Mesodermal cell (in vitro differentiated cells): ENCODE measurements around the gene ITPK1.

Experiments
- H3K27ac ChIP-seq: 2 replicates; pipeline ENCODE4 v1.7.0; 2013; ENCODE audit warnings: mild to moderate bottlenecking, low read depth, low read length, moderate library complexity; ENCODE audit not compliant: severe bottlenecking
- H3K36me3 ChIP-seq: 2 replicates; pipeline ENCODE4 v1.7.1; 2013; ENCODE audit warnings: mild to moderate bottlenecking, low read length, moderate library complexity; ENCODE audit not compliant: control insufficient read depth, insufficient read depth
- H3K4me1 ChIP-seq: one replicate; pipeline ENCODE4 v1.7.1; 2013; ENCODE audit warnings: mild to moderate bottlenecking, low read length; ENCODE audit not compliant: insufficient read depth, control insufficient read depth, poor library complexity, severe bottlenecking
- H3K4me3 ChIP-seq: 2 replicates; pipeline ENCODE4 v1.7.0; 2013; ENCODE audit warnings: low read length, control low read depth, mild to moderate bottlenecking; ENCODE audit not compliant: insufficient read depth, poor library complexity, severe bottlenecking; ENCODE audit errors: extremely low read depth
- H3K9me3 ChIP-seq: 2 replicates; pipeline ENCODE4 v1.7.1; 2013; ENCODE audit warnings: mild to moderate bottlenecking, low read length, moderate library complexity; ENCODE audit not compliant: control insufficient read depth
- WGBS, 2 experiments: methylation state at CpG; one replicate each; pipeline ENCODE4 v1.1.5; 2013; ENCODE audit warnings: missing lambda C conversion rate in 2 of 2; ENCODE audit not compliant: insufficient coverage in 2 of 2; 5-methylcytosine and 5-hydroxymethylcytosine counted together

ITPK1 gene

GRCh38 chr14:93083917-93084316 is 31.8 kb downstream of the ITPK1 start:
- WGBS, 2 experiments, result 93 to 98% methylated on average over 9 of the region's 9 CpGs
- peaks cover 4% of the 10 kb centered on the region for H3K9me3 ChIP-seq
- no peak overlapping the region for H3K27ac ChIP-seq
- H3K4me1 ChIP-seq, result peaks cover 13% of the 10 kb centered on the region
- H3K4me3 ChIP-seq, result no peak overlapping the region
- no peaks in the 10 kb centered on the region for H3K36me3 ChIP-seq

GRCh38 chr14:93082576-93083001 is 33.1 kb downstream of the ITPK1 start:
- H3K4me1 ChIP-seq, result peaks cover 13% of the 10 kb centered on the region
- no peaks in the 10 kb centered on the region for H3K36me3 ChIP-seq
- H3K27ac ChIP-seq, result no peak overlapping the region
- 94 to 95% methylated on average over 8 to 12 of the region's 12 CpGs for WGBS, 2 experiments
- H3K4me3 ChIP-seq, result no peak overlapping the region
- peaks cover 4% of the 10 kb centered on the region for H3K9me3 ChIP-seq

- H3K27ac ChIP-seq, result no peak overlapping the region
These were observed 33.7 kb downstream of the ITPK1 start for GRCh38 chr14:93081876-93082570.

GRCh38 chr14:93079865-93080403 is 35.8 kb downstream of the ITPK1 start:
- Histone ChIP-seq H3K27ac (no peak overlapping the region), H3K36me3 (no peaks in the 10 kb centered on the region), H3K4me1 (no peaks in the 10 kb centered on the region), H3K4me3 (no peak overlapping the region), H3K9me3 (no peaks in the 10 kb centered on the region)
- WGBS, 2 experiments, result 93 to 97% methylated on average over 4 of the region's 5 CpGs

More at GRCh38 chr14:93081876-93082570, 33.7 kb downstream of the ITPK1 start:
- no peak overlapping the region for H3K4me3 ChIP-seq
- peaks cover 2% of the 10 kb centered on the region for H3K9me3 ChIP-seq
- no peaks in the 10 kb centered on the region for H3K36me3 ChIP-seq
- 92 to 94% methylated on average over 13 to 14 of the region's 14 CpGs for WGBS, 2 experiments
- peaks cover 13% of the 10 kb centered on the region for H3K4me1 ChIP-seq

GRCh38 chr14:93079321-93079720 is 36.4 kb downstream of the ITPK1 start:
- Histone ChIP-seq H3K36me3 (no peaks in the 10 kb centered on the region), H3K4me3 (no peak overlapping the region), H3K4me1 (no peaks in the 10 kb centered on the region), H3K9me3 (no peaks in the 10 kb centered on the region), H3K27ac (no peak overlapping the region)
- 83 to 93% methylated on average over 7 to 8 of the region's 9 CpGs for WGBS, 2 experiments

GRCh38 chr14:93078870-93079269 is 36.9 kb downstream of the ITPK1 start:
- 91 to 92% methylated on average over 9 of the region's 9 CpGs for WGBS, 2 experiments
- Histone ChIP-seq H3K36me3 (no peaks in the 10 kb centered on the region), H3K4me3 (no peak overlapping the region), H3K9me3 (no peaks in the 10 kb centered on the region), H3K4me1 (no peaks in the 10 kb centered on the region), H3K27ac (no peak overlapping the region)

- Histone ChIP-seq H3K4me3 (no peak overlapping the region), H3K36me3 (no peaks in the 10 kb centered on the region), H3K4me1 (no peaks in the 10 kb centered on the region), H3K9me3 (no peaks in the 10 kb centered on the region), H3K27ac (no peak overlapping the region)
- 86 to 96% methylated on average over 5 to 10 of the region's 10 CpGs for WGBS, 2 experiments
These were observed 39.0 kb downstream of the ITPK1 start for GRCh38 chr14:93076755-93077154.

GRCh38 chr14:93075891-93076290 is 39.8 kb downstream of the ITPK1 start:
- no peaks in the 10 kb centered on the region for H3K36me3 ChIP-seq
- H3K4me3 ChIP-seq, result no peak overlapping the region
- no peaks in the 10 kb centered on the region for H3K4me1 ChIP-seq
- no peaks in the 10 kb centered on the region for H3K9me3 ChIP-seq
- H3K27ac ChIP-seq, result no peak overlapping the region

- no peaks in the 10 kb centered on the region for H3K4me1 ChIP-seq
- H3K36me3 ChIP-seq, result no peaks in the 10 kb centered on the region
- no peak overlapping the region for H3K4me3 ChIP-seq
- no peaks in the 10 kb centered on the region for H3K9me3 ChIP-seq
- no peak overlapping the region for H3K27ac ChIP-seq
- 90 to 91% methylated on average over 13 to 14 of the region's 19 CpGs for WGBS, 2 experiments
These were observed 41.6 kb downstream of the ITPK1 start for GRCh38 chr14:93073910-93074769.

GRCh38 chr14:93073358-93073707 is 42.4 kb downstream of the ITPK1 start:
- Histone ChIP-seq H3K9me3 (no peaks in the 10 kb centered on the region), H3K4me1 (no peaks in the 10 kb centered on the region), H3K27ac (no peak overlapping the region), H3K4me3 (no peak overlapping the region), H3K36me3 (no peaks in the 10 kb centered on the region)
- WGBS, 2 experiments, result 92 to 95% methylated on average over 2 to 3 of the region's 4 CpGs
